HEK293 (cell line): Measurements from ENCODE around the gene TRMT1.

Experiments used
- ZNF76 ChIP-seq: fragments of 450-650 bp; formaldehyde crosslinking; IDR thresholded peaks from 2 replicates; pipeline ENCODE4; 2016; ENCODE audit warnings: low read depth, missing biosample characterization, missing genetic modification characterization, borderline replicate concordance
- TF ChIP-seq, protein P1 (sequence below): fragments of 450-650 bp; formaldehyde crosslinking; IDR thresholded peaks from 2 replicates; pipeline ENCODE4 v1.5.1; 2016; ENCODE audit warnings: missing biosample characterization, missing genetic modification characterization, low read depth
- TF ChIP-seq, protein P2 (sequence below): fragments of 450-650 bp; formaldehyde crosslinking; IDR thresholded peaks from 2 replicates; pipeline ENCODE4 v1.5.1; 2016; ENCODE audit warnings: missing biosample characterization, missing genetic modification characterization

DNA sequence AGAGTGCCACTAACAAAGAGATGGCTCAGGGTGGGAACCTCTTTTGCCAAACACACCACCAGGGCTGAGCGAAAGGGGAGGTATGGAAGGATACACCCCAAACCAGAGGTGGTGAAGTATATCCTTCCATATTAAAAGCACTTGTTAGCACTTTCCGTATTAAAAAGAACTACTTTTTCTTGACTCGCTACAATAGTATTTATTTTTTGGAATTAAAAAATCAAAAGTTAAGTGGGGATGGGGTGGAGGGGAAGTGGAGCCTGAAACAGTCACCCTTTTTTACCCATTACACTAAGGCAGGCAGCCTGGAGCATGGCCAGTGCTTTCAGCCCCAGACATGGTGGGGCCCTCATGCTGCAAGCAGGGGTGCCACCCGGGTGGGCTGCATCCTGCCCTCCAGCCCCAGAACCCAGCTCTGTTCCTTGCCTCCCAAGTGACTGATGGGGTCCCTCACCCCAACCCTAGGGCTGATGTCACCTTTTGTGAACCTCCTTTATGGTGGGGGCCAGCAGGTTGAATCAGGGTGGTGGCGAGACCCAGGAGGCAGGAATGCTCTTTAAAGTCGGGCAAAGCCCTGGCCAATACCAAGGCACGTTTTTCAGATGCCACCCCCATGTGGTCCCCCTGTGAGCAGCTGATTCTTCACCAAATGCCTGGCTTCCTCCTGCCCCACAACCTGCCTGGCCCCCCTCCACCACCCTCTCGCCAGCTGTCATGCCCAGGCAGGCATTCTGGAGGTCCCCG, 44.9 kb downstream of the TRMT1 start:
- TF ChIP-seq, protein P1, sequence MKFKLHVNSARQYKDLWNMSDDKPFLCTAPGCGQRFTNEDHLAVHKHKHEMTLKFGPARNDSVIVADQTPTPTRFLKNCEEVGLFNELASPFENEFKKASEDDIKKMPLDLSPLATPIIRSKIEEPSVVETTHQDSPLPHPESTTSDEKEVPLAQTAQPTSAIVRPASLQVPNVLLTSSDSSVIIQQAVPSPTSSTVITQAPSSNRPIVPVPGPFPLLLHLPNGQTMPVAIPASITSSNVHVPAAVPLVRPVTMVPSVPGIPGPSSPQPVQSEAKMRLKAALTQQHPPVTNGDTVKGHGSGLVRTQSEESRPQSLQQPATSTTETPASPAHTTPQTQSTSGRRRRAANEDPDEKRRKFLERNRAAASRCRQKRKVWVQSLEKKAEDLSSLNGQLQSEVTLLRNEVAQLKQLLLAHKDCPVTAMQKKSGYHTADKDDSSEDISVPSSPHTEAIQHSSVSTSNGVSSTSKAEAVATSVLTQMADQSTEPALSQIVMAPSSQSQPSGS (tag by site-specific recombination): no peak
- no peak for TF ChIP-seq ZNF76
- TF ChIP-seq, protein P2, sequence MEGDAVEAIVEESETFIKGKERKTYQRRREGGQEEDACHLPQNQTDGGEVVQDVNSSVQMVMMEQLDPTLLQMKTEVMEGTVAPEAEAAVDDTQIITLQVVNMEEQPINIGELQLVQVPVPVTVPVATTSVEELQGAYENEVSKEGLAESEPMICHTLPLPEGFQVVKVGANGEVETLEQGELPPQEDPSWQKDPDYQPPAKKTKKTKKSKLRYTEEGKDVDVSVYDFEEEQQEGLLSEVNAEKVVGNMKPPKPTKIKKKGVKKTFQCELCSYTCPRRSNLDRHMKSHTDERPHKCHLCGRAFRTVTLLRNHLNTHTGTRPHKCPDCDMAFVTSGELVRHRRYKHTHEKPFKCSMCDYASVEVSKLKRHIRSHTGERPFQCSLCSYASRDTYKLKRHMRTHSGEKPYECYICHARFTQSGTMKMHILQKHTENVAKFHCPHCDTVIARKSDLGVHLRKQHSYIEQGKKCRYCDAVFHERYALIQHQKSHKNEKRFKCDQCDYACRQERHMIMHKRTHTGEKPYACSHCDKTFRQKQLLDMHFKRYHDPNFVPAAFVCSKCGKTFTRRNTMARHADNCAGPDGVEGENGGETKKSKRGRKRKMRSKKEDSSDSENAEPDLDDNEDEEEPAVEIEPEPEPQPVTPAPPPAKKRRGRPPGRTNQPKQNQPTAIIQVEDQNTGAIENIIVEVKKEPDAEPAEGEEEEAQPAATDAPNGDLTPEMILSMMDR: no peak
